ENCODE results near the gene SLC35D1. TPM values are rescaled to one million over a fixed set of nuclear protein-coding genes. Genes with fewer than 3 reads are reported as not detected.
A peak's percentile ranks its signal among the peaks of the same experiment; 100 is the strongest.

SLC35D1 gene
- total and polyA plus RNA-seq, 10 of the 15 experiments (the other 5 are each of a cell fraction or from before 2014, with no cell fraction given): 2.9 to 12.4 (median 8.6) TPM

- FAIRE-seq (peak; percentile 52), DNase-seq (ENCODE audit: low read depth, low spot score) (no peak), ATAC-seq (peak; percentile 23)
- peak overlapping the region; percentile 78 for H3K27ac ChIP-seq (ENCODE audit: control insufficient read depth, insufficient read depth)
- peak overlapping the region; percentile 98 for H2AFZ ChIP-seq (ENCODE audit: control insufficient read depth, low read depth, low read length)
- intact Hi-C loops (cut with micrococcal nuclease; ENCODE audit: unreplicated experiment) (loop anchor here (1.0 to 5.0 kb wide), 5 partner anchors 56 to 159 kb away; no protein-coding TSS in a partner anchor), in situ Hi-C loops (cut with MboI) (no loop called here)
- peak overlapping the region; percentile 85 for H3K9ac ChIP-seq (ENCODE audit: control insufficient read depth, insufficient read depth, low read length)
- under 1% methylated on average over 25 of the region's 25 CpGs for WGBS (ENCODE audit: insufficient coverage, insufficient replicate concordance, low lambda C conversion rate, missing lambda C conversion rate)
- H3K36me3 ChIP-seq (ENCODE audit: control insufficient read depth in 2 of 2, insufficient read depth in 2 of 2, low read length in 1 of 2): 0 out of 4 replicates have a peak, but pooled peaks cover 0 to 2% of the 10 kb centered on the region in 2 experiments
- no peaks in the 10 kb centered on the region for H3K4me1 ChIP-seq (ENCODE audit: control insufficient read depth, insufficient read depth, low read length)
- H3K27me3 ChIP-seq (replicated peaks in 1 of 2; ENCODE audit: control insufficient read depth in 2 of 2, insufficient read depth in 2 of 2, low read length in 1 of 2): no peaks in the 10 kb centered on the region
- TF ChIP-seq E4F1 (IDR thresholded peaks at IDR 0.05; ENCODE audit: borderline replicate concordance, partially characterized antibody): no peak
- TF ChIP-seq SIN3A (IDR thresholded peaks at IDR 0.05; ENCODE audit: low read depth, low read length): no peak
- TF ChIP-seq PKNOX1 (IDR thresholded peaks at IDR 0.05): peak; percentile 72
- no peak for TF ChIP-seq RELB (IDR thresholded peaks at IDR 0.05; ENCODE audit: low read depth)
- TF ChIP-seq CHD2 (IDR thresholded peaks at IDR 0.05; ENCODE audit: borderline replicate concordance, low read depth, low read length): no peak
- no peak for TF ChIP-seq LARP7 (IDR thresholded peaks at IDR 0.05)
- POLR2A ChIA-PET: interaction anchor here (0.8 to 1.7 kb wide), 4 partner anchors 8 to 122 kb away, joined by 3 to 6 read pairs (median 4); no protein-coding TSS in a partner anchor
- CTCF ChIA-PET: interaction anchor here (0.8 to 1.9 kb wide), 4 partner anchors 96 to 160 kb away, joined by 4 to 9 read pairs (median 7); no protein-coding TSS in a partner anchor
- BruUV-seq (replicated peaks): no TSS peak
- peak overlapping the region; percentile 82 for H3K4me3 ChIP-seq
- no peaks in the 10 kb centered on the region for H4K20me1 ChIP-seq (ENCODE audit: control insufficient read depth, insufficient read depth)
- SMC1A ChIA-PET (ENCODE audit: uncharacterized antibody, unreplicated experiment): interaction anchor here (0.7 to 3.6 kb wide), 6 partner anchors 57 to 280 kb away, joined by 3 to 11 read pairs (median 4); no protein-coding TSS in a partner anchor
- H3K4me2 ChIP-seq (ENCODE audit: control insufficient read depth, insufficient read depth): peak overlapping the region; percentile 81
- peaks cover 10% of the 10 kb centered on the region for H3K79me2 ChIP-seq (ENCODE audit: control insufficient read depth, insufficient read depth, low read length)
- H3K9me3 ChIP-seq (replicated peaks; ENCODE audit: control insufficient read depth, insufficient read depth, low read length): no peaks in the 10 kb centered on the region
- RAD21 ChIA-PET (ENCODE audit: unreplicated experiment): interaction anchor here (0.9 to 1.2 kb wide), 5 partner anchors 57 to 1633 kb away, joined by 3 to 6 read pairs (median 3); partner anchors contain the start of genes LEPR and LEPROT
Observed at GRCh38 chr1:67052741-67053534, 1.0 kb downstream of the SLC35D1 start.
